Stimulated activated CD4-positive, alpha-beta T cell treated with anti-CD3 and anti-CD28 coated beads, TNF-alpha, amount 100 ng/mL, for 24 hours (primary cell): ENCODE data around the gene GTF3C5.
"Not testable (repeated sequence)": the region's sequence is repeated elsewhere in the genome, so short reads cannot be mapped to it uniquely, and the experiment has no call there.

ENCODE experiments used
- DNase-seq, 3 experiments: peaks; one replicate each; pipeline ENCODE4 v3.0.0-alpha.2; 2020; ENCODE audit warnings: low read depth in 3 of 3

GTF3C5 gene

GRCh38 chr9:132995879-132996278, 34.9 kb upstream of the GTF3C5 start:
- no peak for DNase-seq

GRCh38 chr9:132996526-132996925, 34.3 kb upstream of the GTF3C5 start:
- no peak for DNase-seq

GRCh38 chr9:132997591-132997990, 33.2 kb upstream of the GTF3C5 start:
- DNase-seq: no peak

DNA sequence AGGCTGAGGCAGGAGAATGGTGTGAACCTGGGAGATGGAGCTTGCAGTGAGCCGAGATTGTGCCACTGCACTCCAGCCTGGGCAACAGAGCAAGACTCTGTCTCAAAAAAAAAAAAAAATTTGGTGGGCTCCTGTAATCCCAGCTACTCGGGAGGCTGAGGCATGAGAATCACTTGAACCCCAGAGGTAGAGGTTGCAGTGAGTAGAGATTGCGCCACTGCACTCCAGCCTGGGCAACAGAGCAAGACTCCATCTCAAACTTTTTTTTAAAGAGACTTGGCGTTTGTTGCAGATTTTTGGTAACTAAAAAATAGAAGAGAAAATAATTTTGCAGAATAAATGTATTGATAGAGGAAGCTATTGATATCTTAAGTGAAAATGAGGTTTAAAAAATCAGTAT, 32.6 kb upstream of the GTF3C5 start:
- not testable (repeated sequence) for DNase-seq

GRCh38 chr9:132998831-132999635, 31.8 kb upstream of the GTF3C5 start:
- DNase-seq: no peak

GRCh38 chr9:133002147-133003070, 28.4 kb upstream of the GTF3C5 start:
- no peak for DNase-seq

GRCh38 chr9:133003071-133003461, 27.7 kb upstream of the GTF3C5 start:
- DNase-seq: no peak

DNA sequence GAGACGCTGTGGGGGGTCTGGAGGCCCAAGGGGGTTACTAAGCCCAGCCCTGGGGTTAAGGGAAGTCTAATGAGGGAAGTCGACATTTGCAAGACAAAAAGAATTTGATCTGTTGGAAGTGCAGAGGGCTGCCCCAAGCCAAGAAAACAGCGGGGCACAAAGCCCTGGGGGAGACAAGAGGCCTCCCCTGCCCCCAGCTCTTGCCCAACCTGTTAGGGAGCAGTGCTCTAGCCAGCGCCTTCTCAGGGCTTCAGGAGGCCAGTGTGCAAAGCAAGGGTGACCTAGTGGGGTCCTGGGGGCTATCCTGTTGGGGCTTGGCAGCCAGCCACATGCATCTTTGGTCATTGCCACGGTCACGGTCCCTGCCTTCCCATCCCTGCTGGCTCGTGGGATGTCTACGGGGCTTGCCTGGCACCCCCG, 27.1 kb upstream of the GTF3C5 start:
- no peak for DNase-seq

GRCh38 chr9:133004091-133004998, 26.5 kb upstream of the GTF3C5 start:
- DNase-seq: no peak

- DNase-seq: no peak
Observed at GRCh38 chr9:133004999-133005760, 25.6 kb upstream of the GTF3C5 start.

DNA sequence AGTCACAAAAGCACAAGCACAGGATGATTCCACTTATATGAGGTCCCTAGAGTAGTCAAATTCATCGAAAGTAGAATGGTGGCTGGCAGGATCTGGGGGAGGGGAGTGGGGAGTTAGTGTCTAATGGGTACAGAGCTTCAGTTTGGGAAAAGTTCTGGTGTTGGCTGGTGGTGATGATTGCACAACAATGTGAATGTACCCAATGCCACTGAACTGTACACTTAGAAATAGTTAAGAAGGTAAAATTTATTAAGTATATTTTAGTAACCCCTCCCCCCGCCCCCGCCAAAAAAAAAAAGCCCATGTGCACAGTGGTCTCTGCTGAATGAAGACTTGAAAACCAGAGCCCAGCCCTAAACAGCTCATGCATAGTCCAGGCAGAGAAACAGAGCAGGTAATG, 24.8 kb upstream of the GTF3C5 start:
- DNase-seq: no peak

DNA sequence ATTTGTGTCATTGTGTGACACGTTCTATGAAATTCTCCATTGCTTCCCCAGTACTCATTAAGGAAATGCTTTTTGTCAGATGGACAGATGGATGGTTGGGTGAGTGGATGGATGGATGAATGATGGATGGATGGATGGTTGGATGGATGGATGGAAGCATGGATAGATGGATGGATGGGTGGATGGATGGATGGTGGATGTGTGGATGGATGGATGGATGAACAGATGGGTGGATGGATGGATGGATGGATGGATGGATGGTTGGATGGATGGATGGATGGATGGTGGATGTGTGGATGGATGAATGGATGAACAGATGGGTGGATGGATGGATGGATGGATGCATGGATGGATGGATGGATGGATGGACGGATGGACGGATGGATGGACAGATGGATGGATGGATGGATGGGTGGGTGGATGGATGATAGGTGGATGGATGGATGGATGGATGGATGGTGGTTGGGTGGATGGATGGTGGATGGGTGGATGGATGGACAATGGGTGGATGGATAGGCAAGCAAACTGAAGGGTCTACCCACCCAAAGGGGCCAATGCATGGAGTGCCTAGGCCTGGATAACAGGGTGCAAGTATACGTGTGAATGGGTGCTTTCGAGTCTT, 24.0 kb upstream of the GTF3C5 start:
- DNase-seq: no peak

GRCh38 chr9:133008406-133008805, 22.4 kb upstream of the GTF3C5 start:
- DNase-seq: no peak

- DNase-seq: no peak
Observed at GRCh38 chr9:133008824-133009223, 22.0 kb upstream of the GTF3C5 start.

DNA sequence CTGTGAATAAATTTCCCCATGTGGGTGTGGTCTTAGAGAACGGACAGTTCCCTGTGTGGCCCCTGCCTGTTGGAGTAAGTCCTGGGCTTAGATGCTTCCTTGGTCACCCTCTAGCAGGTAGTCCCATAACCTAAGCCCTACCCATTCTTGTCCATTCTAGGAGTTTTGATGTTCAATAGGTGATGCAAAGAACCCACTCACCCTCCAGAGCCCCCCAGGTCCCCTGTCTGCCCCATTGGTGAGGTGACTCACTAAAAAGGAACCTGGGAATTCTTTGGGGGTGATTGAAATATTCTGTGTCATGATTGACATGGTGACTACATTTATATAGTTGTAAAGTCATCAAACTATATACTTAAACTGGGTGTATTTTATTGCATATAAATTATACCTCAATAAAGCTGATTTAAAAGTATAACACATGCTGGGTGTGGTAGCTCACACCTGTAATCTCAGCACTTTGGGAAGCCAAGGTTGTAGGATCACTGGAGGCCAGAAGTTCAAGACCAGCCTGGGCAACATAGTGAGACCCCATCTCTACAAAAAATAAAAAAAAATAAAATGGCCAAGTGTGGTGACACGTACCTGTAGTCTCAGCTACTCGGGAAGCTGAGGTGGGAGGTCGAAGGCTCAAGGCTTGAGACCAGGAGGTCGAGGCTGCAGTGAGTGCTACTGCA, 20.8 kb upstream of the GTF3C5 start:
- no peak for DNase-seq

DNA sequence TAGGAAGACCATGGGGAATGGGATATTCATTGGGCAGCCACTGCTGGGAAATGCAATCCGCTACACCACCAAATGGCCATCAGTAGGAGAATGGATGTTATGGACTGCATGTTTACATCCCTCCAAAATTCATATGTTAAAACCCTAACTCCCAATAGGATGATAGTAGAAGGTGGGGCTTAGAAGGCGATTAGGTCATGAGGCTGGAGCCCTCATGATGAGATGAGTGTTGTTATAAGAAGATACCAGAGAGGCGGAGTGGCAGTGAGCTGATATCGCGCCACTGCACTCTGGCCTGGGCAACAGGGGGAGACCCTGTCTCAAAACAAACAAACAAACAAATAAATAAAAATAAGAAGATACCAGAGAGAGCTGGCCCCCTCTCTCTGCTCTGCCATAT, 16.1 kb upstream of the GTF3C5 start:
- DNase-seq: no peak

DNA sequence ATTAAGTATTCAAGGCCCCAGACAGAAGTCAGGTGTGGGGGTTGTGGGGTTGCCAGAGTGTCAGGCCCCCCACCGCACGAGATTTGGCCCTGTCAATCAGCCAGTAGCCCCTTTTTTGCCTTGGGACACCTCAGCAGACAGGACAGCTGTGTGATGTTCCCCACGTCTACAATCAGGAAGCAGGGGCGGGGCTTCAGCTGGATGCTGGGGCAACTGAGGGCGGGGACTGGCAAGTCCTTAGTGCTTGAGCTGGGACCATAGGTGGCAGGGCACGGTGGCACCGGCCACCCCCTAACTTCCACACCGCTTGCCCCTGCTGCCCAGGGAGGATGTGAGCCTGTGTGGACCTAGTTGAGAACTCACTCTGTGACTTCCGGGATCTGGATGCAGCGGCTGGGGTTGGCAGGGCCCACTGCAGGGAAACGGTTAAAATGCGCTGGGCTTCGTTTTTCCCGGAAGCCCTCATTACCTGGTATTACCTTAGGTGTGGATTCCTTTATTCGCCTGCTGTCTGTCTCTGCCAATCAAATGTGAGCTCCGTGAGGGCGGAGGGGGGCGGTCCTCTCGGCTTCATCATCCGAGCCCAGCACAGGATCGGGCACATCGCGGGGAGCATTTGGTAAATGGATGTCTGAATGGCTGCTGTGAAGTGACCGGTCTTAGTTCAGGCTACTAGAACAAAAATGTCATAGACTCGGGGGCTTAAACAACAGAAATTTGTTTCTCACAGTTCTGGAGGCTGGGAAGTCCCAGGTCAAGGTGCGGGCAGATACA, 7.5 kb upstream of the GTF3C5 start:
- peak in 1 of 3 experiments; percentile 65 for DNase-seq

- DNase-seq: no peak
Observed at GRCh38 chr9:133026426-133026825, 4.4 kb upstream of the GTF3C5 start.

DNA sequence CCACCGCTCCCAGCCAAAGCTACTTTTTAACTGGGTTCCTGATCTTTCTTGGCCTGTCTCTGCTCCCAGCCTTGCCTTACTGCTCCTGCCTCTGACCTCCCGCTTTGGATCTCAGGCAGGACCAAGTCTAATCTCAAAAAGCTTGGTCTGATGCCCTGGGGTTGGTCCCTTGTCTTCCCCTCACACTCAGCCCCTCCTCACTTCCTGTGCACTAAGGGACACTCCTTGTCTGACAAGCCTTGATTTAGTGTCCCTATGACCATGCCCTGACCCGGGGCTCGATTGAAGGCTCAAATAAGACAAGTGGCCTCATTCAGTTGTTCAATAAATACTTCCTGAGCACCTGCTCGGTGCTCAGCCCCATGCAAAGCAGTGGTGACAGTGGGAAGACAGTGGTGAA, 3.7 kb upstream of the GTF3C5 start:
- no peak for DNase-seq
